ENCODE results near the gene KATNIP. TPM values are rescaled to one million over a fixed set of nuclear protein-coding genes. Genes with fewer than 3 reads are reported as not detected.

KATNIP gene
- total RNA-seq, 2 donors from 2014 or later = 10.6 to 22.7 TPM

- TF ChIP-seq CTCF (IDR thresholded peaks at IDR 0.05) = no peak
- H3K27me3 ChIP-seq = no peaks in the 10 kb centered on the region
- no peak overlapping the region for H3K4me3 ChIP-seq
- no peaks in the 10 kb centered on the region for H3K4me1 ChIP-seq
- no peak for DNase-seq (ENCODE audit: low spot score)
- no peaks in the 10 kb centered on the region for H3K36me3 ChIP-seq
- H3K9me3 ChIP-seq = no peaks in the 10 kb centered on the region
- H3K27ac ChIP-seq = no peak overlapping the region
These were observed 33.7 kb downstream of the KATNIP start for GRCh38 chr16:27583634-27584033.

GRCh38 chr16:27585200-27585599 lies 35.3 kb downstream of the KATNIP start:
- DNase-seq (ENCODE audit: low spot score) = no peak
- no peak for TF ChIP-seq CTCF (IDR thresholded peaks at IDR 0.05)
- H3K27me3 ChIP-seq = no peaks in the 10 kb centered on the region

GRCh38 chr16:27586711-27587110 lies 36.8 kb downstream of the KATNIP start:
- H3K4me1 ChIP-seq = no peaks in the 10 kb centered on the region
- H3K4me3 ChIP-seq = no peak overlapping the region
- no peaks in the 10 kb centered on the region for H3K27me3 ChIP-seq
- DNase-seq (ENCODE audit: low spot score) = no peak
- no peak overlapping the region for H3K27ac ChIP-seq
- no peak for TF ChIP-seq CTCF (IDR thresholded peaks at IDR 0.05)
- H3K9me3 ChIP-seq = peaks cover 0 to 9% of the 10 kb centered on the region in 2 donors
- no peaks in the 10 kb centered on the region for H3K36me3 ChIP-seq

More at GRCh38 chr16:27585200-27585599, 35.3 kb downstream of the KATNIP start:
- Histone ChIP-seq H3K9me3 (peaks cover 0 to 9% of the 10 kb centered on the region in 2 donors), H3K36me3 (no peaks in the 10 kb centered on the region), H3K4me3 (no peak overlapping the region), H3K27ac (no peak overlapping the region), H3K4me1 (no peaks in the 10 kb centered on the region)

GRCh38 chr16:27588057-27588456 lies 38.1 kb downstream of the KATNIP start:
- no peaks in the 10 kb centered on the region for H3K36me3 ChIP-seq
- H3K4me3 ChIP-seq = no peak overlapping the region
- H3K27me3 ChIP-seq = no peaks in the 10 kb centered on the region
- TF ChIP-seq CTCF (IDR thresholded peaks at IDR 0.05) = no peak
- no peaks in the 10 kb centered on the region for H3K4me1 ChIP-seq
- DNase-seq (ENCODE audit: low spot score) = no peak
- no peak overlapping the region for H3K27ac ChIP-seq
- H3K9me3 ChIP-seq = peaks cover 0 to 9% of the 10 kb centered on the region in 2 donors

GRCh38 chr16:27591837-27592236 lies 41.9 kb downstream of the KATNIP start:
- no peaks in the 10 kb centered on the region for H3K27me3 ChIP-seq
- H3K4me3 ChIP-seq = no peak overlapping the region
- no peak for TF ChIP-seq CTCF (IDR thresholded peaks at IDR 0.05)
- no peaks in the 10 kb centered on the region for H3K36me3 ChIP-seq
- peaks cover 0 to 9% of the 10 kb centered on the region in 2 donors for H3K9me3 ChIP-seq
- no peaks in the 10 kb centered on the region for H3K4me1 ChIP-seq
- DNase-seq (ENCODE audit: low spot score) = no peak
- H3K27ac ChIP-seq = no peak overlapping the region

- Histone ChIP-seq H3K27ac (no peak overlapping the region), H3K27me3 (no peaks in the 10 kb centered on the region), H3K4me3 (no peak overlapping the region), H3K36me3 (no peaks in the 10 kb centered on the region), H3K9me3 (no peaks in the 10 kb centered on the region), H3K4me1 (no peaks in the 10 kb centered on the region)
- no peak for TF ChIP-seq CTCF (IDR thresholded peaks at IDR 0.05)
- DNase-seq (ENCODE audit: low spot score) = no peak
These were observed 45.5 kb downstream of the KATNIP start for GRCh38 chr16:27595475-27595874.
